Measurements from ENCODE around the gene WNT7B.

DNA sequence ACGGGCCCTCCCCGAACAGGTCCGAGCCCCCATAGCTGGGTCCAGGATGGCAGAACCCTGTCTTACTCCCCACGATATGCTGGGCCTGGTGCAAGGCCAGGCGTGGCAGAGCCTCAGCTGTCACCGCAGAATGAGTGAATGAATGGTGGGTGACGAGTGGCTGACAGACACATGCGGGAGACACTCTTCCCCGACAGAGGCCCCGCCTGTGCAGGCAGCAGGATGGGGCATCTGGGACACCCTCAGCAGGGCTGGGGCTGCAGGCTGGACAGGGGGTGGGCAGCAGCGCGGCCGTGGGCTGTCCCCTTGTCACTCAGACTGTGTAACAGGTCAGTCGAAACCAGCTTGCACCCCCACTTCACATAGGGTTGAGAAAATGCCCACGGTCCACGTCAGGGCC is 18.0 kb downstream of the WNT7B start:
- TF ChIP-seq CTCF (IDR thresholded peaks at IDR 0.05), result no peak
- no peak for TF ChIP-seq POLR2A (IDR thresholded peaks at IDR 0.05)
- no peak for TF ChIP-seq EP300 (IDR thresholded peaks at IDR 0.05)
